Esophagus muscularis mucosa (tissue), 4 donors: ENCODE results near the gene MRPL14. TPM values are rescaled to one million over a fixed set of nuclear protein-coding genes. Genes with fewer than 3 reads are reported as not detected.

Source experiments
- DNase-seq: peaks from one replicate; pipeline ENCODE4 v3.0.0-alpha.2; 2017; ENCODE audit errors: extremely low spot score
- H3K27ac ChIP-seq, 4 donors: fragments of 200-600 bp; sonication (generic); replicated peaks in 1 of 4; 1 replicate in 3 of 4; 2 replicates in 1 of 4; pipeline ENCODE4 v1.5.1; 2016 to 2019; ENCODE audit warnings: mild to moderate bottlenecking in 1 of 4
- H3K27me3 ChIP-seq, 4 donors: fragments of 200-600 bp; sonication (generic); one replicate each; pipeline versions ENCODE4 v1.5.1 to v1.6.0; 2016 to 2019
- H3K36me3 ChIP-seq, 4 donors: fragments of 200-600 bp; sonication (generic); one replicate each; pipeline ENCODE4 v1.5.1; 2016 to 2019
- H3K4me1 ChIP-seq, 4 donors: fragments of 200-600 bp; sonication (generic); one replicate each; pipeline ENCODE4 v1.5.1; 2016 to 2019
- H3K4me3 ChIP-seq, 4 donors: fragments of 200-600 bp; sonication (generic); 1 replicate in 2 of 4; 2 replicates in 2 of 4; pipeline ENCODE4 v1.5.1; 2016 to 2019; ENCODE audit warnings: mild to moderate bottlenecking in 4 of 4, moderate library complexity in 1 of 4
- H3K9me3 ChIP-seq, 4 donors: fragments of 200-600 bp; sonication (generic); 1 replicate in 3 of 4; 2 replicates in 1 of 4; pipeline ENCODE4 v1.5.1; 2016 to 2019
- CTCF ChIP-seq, 3 experiments: fragments of 200-600 bp in 2 of 3; fragments of 450-650 bp in 1 of 3; sonication (generic) in 2 of 3; IDR thresholded peaks; one replicate each; pipeline ENCODE4 v1.5.1; 2017 to 2019; ENCODE audit warnings: antibody characterized with exemption in 3 of 3, mild to moderate bottlenecking in 2 of 3, moderate library complexity in 1 of 3
- EP300 ChIP-seq: sonication (generic); formaldehyde crosslinking; IDR thresholded peaks from one replicate; pipeline ENCODE4 v1.6.1; 2017; ENCODE audit warnings: antibody characterized with exemption
- POLR2A ChIP-seq: fragments of 450-650 bp; IDR thresholded peaks from one replicate; pipeline ENCODE4 v1.6.1; 2017; ENCODE audit warnings: antibody characterized with exemption, moderate library complexity, mild to moderate bottlenecking, low read depth
- POLR2AphosphoS5 ChIP-seq, 2 donors: sonication (generic); formaldehyde crosslinking; IDR thresholded peaks; one replicate each; pipeline ENCODE4 v1.6.1; 2017; ENCODE audit warnings: antibody characterized with exemption in 2 of 2
- WGBS: methylation state at CpG from one replicate; pipeline ENCODE4 v1.1.5; 2018; 5-methylcytosine and 5-hydroxymethylcytosine counted together
- intact Hi-C: fragments of 100-400 bp; cut with DNase I; formaldehyde crosslinking; loops from one replicate; pipeline ENCODE4 v1.15.1; 2023
- total RNA-seq, 4 donors: library from RNA; depleted of rRNA; stranded (reverse); fragments of >200 nt; gene quantifications; one replicate each; pipeline versions ENCODE4 v1.1.0 to v1.2.1, GENCODE V29; 2016

The MRPL14 gene
- total RNA-seq, 4 donors from 2014 or later, result 30.3 to 44.2 (median 41.1) TPM

GRCh38 chr6:44139351-44139743 lies 12.1 kb upstream of the MRPL14 start:
- Histone ChIP-seq H3K27me3 (no peaks in the 10 kb centered on the region), H3K36me3 (peaks cover 33 to 100% (median 87%) of the 10 kb centered on the region in 4 donors), H3K4me1 (no peaks in the 10 kb centered on the region), H3K27ac (no peak overlapping the region), H3K4me3 (no peak overlapping the region), H3K9me3 (no peaks in the 10 kb centered on the region)
- 92% methylated on average over 9 of the region's 10 CpGs for WGBS
- intact Hi-C loops, result no loop called here
- TF ChIP-seq CTCF (IDR thresholded peaks at IDR 0.05), result no peak
- no peak for DNase-seq

DNA sequence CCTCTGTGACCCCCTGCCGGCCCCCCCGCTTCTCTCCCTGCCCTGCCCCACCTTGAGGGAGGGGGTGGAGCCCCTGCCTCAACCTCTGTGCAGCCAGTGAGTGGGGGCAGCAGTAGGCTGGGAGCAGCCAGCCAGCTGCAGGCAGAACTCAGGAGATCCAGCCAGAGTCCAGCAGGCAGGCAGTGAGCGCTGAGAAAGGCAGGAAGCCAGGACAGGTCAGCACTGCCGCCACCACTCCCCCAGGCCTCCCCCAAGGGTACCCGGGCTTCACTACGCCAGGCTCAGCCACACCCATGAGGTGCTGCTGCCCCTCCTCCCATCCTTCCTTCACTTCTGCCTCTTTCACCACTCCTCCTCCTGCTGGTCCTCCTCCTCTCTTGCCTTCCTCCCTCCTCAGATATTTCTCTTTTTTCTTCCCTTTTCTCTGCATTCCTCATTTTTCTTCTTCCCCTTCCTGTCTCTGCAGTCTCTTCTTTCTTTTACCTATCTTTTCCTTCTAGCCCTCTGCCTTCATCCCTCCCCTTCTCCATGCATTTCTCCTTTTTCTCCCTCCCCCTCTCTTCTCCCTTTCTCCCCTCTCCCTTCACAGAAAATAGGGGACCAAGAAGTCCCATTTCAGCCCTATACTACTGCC lies 11.6 kb upstream of the MRPL14 start:
- TF ChIP-seq POLR2AphosphoS5 (IDR thresholded peaks at IDR 0.05) (no peak), CTCF (IDR thresholded peaks at IDR 0.05) (no peak), EP300 (no peak), POLR2A (no peak)
- Histone ChIP-seq H3K27ac (no peak overlapping the region), H3K4me1 (peaks cover 1 to 3% (median 3%) of the 10 kb centered on the region in 4 donors), H3K9me3 (no peaks in the 10 kb centered on the region), H3K27me3 (no peaks in the 10 kb centered on the region), H3K4me3 (no peak overlapping the region), H3K36me3 (peaks cover 33 to 98% (median 84%) of the 10 kb centered on the region in 4 donors)
- WGBS, result 75% methylated on average over 4 of the region's 6 CpGs
- no peak for DNase-seq
- intact Hi-C loops, result no loop called here

GRCh38 chr6:44135875-44136274 lies 8.6 kb upstream of the MRPL14 start:
- no peak overlapping the region for H3K4me3 ChIP-seq
- TF ChIP-seq CTCF (IDR thresholded peaks at IDR 0.05) (no peak), POLR2AphosphoS5 (IDR thresholded peaks at IDR 0.05) (no peak), EP300 (no peak), POLR2A (no peak)
- no peak overlapping the region for H3K27ac ChIP-seq
- intact Hi-C loops, result no loop called here
- WGBS, result 76% methylated on average over 6 of the region's 7 CpGs
- no peaks in the 10 kb centered on the region for H3K27me3 ChIP-seq
- H3K4me1 ChIP-seq, result peaks cover 8 to 20% (median 14%) of the 10 kb centered on the region in 4 donors
- peaks cover 25 to 69% (median 65%) of the 10 kb centered on the region in 4 donors for H3K36me3 ChIP-seq
- no peaks in the 10 kb centered on the region for H3K9me3 ChIP-seq
- no peak for DNase-seq

GRCh38 chr6:44135173-44135758 lies 8.0 kb upstream of the MRPL14 start:
- TF ChIP-seq POLR2A (no peak), POLR2AphosphoS5 (IDR thresholded peaks at IDR 0.05) (no peak), CTCF (IDR thresholded peaks at IDR 0.05) (no peak), EP300 (no peak)
- intact Hi-C loops, result no loop called here
- H3K4me1 ChIP-seq, result peaks cover 8 to 20% (median 14%) of the 10 kb centered on the region in 4 donors
- no peak for DNase-seq
- H3K9me3 ChIP-seq, result no peaks in the 10 kb centered on the region
- H3K36me3 ChIP-seq, result peaks cover 23 to 63% (median 59%) of the 10 kb centered on the region in 4 donors
- H3K4me3 ChIP-seq, result no peak overlapping the region
- WGBS, result 85% methylated on average over 10 of the region's 10 CpGs
- H3K27me3 ChIP-seq, result no peaks in the 10 kb centered on the region
- no peak overlapping the region for H3K27ac ChIP-seq
